IPS-NIHi7 (cell line): Measurements from ENCODE around the gene PDCD2.
"Not testable (repeated sequence)": the region's sequence is repeated elsewhere in the genome, so short reads cannot be mapped to it uniquely, and the experiment has no call there.

Experiments used
- DNase-seq: peaks from one replicate; pipeline ENCODE4 v3.0.0; 2012; ENCODE audit warnings: mixed read lengths; ENCODE audit errors: extremely low spot score

The PDCD2 gene

GRCh38 chr6:170552765-170553533 is 31.5 kb downstream of the PDCD2 start, which contains the start of gene PSMB1:
Gene PSMB1, minus strand, starts transcription at chr6:170553307. Its CDS starts 65 bp downstream, at chr6:170553242.
- DNase-seq, result peak; percentile 86

GRCh38 chr6:170545405-170545804 is 39.0 kb downstream of the PDCD2 start:
- DNase-seq, result no peak

GRCh38 chr6:170542031-170542719 is 42.3 kb downstream of the PDCD2 start:
- DNase-seq, result no peak

GRCh38 chr6:170537329-170537728 is 47.1 kb downstream of the PDCD2 start:
- no peak for DNase-seq

GRCh38 chr6:170536671-170537070 is 47.8 kb downstream of the PDCD2 start:
- no peak for DNase-seq

- DNase-seq, result no peak
Measured at GRCh38 chr6:170535004-170535403, 49.4 kb downstream of the PDCD2 start.

GRCh38 chr6:170533792-170534191 is 50.6 kb downstream of the PDCD2 start:
- DNase-seq, result no peak

GRCh38 chr6:170532867-170533488 is 51.5 kb downstream of the PDCD2 start:
- DNase-seq, result no peak

- peak; percentile 84 for DNase-seq
Measured at GRCh38 chr6:170529839-170530469, 54.5 kb downstream of the PDCD2 start.

- not testable (repeated sequence) for DNase-seq
Measured at GRCh38 chr6:170527995-170528394, 56.4 kb downstream of the PDCD2 start.

GRCh38 chr6:170525795-170526194 is 58.6 kb downstream of the PDCD2 start:
- DNase-seq, result no peak
